HG03342 (cell line): ENCODE measurements around the gene UAP1L1.
A peak's percentile ranks its signal among the peaks of the same experiment; 100 is the strongest.
"Not testable (repeated sequence)": the region's sequence is repeated elsewhere in the genome, so short reads cannot be mapped to it uniquely, and the experiment has no call there.

Source experiments
- ATAC-seq: cut with Tn5 transposase; IDR thresholded peaks from one replicate; pipeline ENCODE4 v1.9.1; 2021; ENCODE audit warnings: mild to moderate bottlenecking, moderate library complexity; ENCODE audit not compliant: unreplicated experiment

The UAP1L1 gene

GRCh38 chr9:137055385-137056364 is 21.6 kb upstream of the UAP1L1 start:
- ATAC-seq: no peak

- ATAC-seq: no peak
Measured at GRCh38 chr9:137056739-137057415, 20.4 kb upstream of the UAP1L1 start.

- no peak for ATAC-seq
Measured at GRCh38 chr9:137057545-137057944, 19.8 kb upstream of the UAP1L1 start.

- no peak for ATAC-seq
Measured at GRCh38 chr9:137058521-137059234, 18.6 kb upstream of the UAP1L1 start.

GRCh38 chr9:137062384-137062783 is 14.9 kb upstream of the UAP1L1 start:
- ATAC-seq: no peak

GRCh38 chr9:137062798-137063197 is 14.5 kb upstream of the UAP1L1 start:
- not testable (repeated sequence) for ATAC-seq

GRCh38 chr9:137063311-137064026 is 13.8 kb upstream of the UAP1L1 start:
- ATAC-seq: no peak

GRCh38 chr9:137064027-137064879 is 13.1 kb upstream of the UAP1L1 start:
- ATAC-seq: no peak

GRCh38 chr9:137064880-137065164 is 12.5 kb upstream of the UAP1L1 start:
- no peak for ATAC-seq

- no peak for ATAC-seq
Measured at GRCh38 chr9:137065336-137065967, 11.9 kb upstream of the UAP1L1 start.

GRCh38 chr9:137066096-137066861 is 11.0 kb upstream of the UAP1L1 start:
- ATAC-seq: no peak

- ATAC-seq: no peak
Measured at GRCh38 chr9:137067860-137068538, 9.3 kb upstream of the UAP1L1 start.

GRCh38 chr9:137068539-137069507 is 8.5 kb upstream of the UAP1L1 start:
- no peak for ATAC-seq

GRCh38 chr9:137069508-137070091 is 7.7 kb upstream of the UAP1L1 start:
- ATAC-seq: peak; percentile 14

- ATAC-seq: peak; percentile 65
Measured at GRCh38 chr9:137070201-137070905, 7.0 kb upstream of the UAP1L1 start, which contains the start of gene SAPCD2. SAPCD2 (minus strand) TSS chr9:137070557; CDS start chr9:137070460, 97 bp downstream.

GRCh38 chr9:137070906-137071275 is 6.4 kb upstream of the UAP1L1 start:
- ATAC-seq: peak; percentile 7
